NCI-H1048 (cell line): ENCODE data around the gene NLGN1.
"Not testable (repeated sequence)": the region's sequence is repeated elsewhere in the genome, so short reads cannot be mapped to it uniquely, and the experiment has no call there.

Source experiments
- DNase-seq: peaks from one replicate; lab custom pipeline; 2025; lab: John Stamatoyannopoulos, UW

NLGN1 gene

DNA sequence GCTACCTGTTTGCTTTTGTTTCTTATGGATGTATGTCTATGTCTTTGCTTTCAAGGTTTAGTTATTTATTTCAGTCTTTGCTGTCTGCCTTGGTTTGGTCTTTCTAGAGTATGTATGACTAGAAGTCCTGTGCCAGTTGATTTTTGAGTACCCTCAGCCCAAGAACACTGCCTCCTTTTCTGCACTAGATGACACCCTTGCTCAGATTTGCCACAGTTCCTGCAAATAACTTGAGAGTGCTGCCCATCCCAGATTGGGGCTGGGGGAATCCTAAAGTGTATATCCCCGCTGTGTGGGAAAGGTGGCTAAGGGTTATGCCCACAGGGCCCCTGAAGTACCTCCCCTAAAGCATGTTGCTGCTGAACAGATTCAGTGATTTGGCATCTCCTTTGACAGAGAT lies 32.0 kb downstream of the NLGN1 start:
- DNase-seq, result no peak

DNA sequence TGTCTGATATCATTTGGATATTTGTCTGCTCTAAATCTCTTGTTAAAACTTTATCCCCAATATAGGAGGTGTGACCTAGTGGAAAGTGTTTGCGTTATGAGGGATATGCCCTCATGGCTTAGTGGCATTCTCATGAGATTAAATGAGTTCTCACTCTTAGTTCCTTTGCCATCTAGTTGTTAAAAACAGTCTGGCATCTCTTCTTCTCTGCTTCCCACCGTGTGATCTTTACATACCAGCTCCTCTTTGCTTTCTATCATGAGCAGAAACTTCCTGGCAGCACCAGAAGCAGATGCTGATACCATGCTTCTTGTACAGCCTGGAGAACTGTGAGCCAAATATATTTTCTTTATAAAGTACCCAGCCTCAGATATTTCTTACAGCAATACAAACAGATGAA lies 33.0 kb downstream of the NLGN1 start:
- DNase-seq, result no peak

DNA sequence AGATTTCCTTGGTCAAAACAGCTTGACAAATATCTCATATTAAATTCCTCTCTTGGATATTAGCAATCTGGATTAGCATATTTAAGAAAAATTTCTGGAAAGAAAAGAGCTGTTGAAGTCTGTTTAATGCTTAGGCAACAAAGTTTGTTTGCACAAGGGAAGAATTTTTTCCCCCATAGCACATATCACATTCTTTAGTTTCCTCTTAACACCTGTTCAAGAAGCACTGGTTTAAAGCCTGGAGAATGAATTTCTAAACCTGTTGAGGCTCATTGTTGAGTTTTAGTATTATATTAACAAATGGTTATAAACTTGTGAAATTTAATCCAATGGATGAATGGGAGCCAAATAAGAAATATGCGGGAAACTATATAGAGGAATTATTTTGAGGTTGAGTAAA lies 41.5 kb downstream of the NLGN1 start:
- DNase-seq, result no peak

DNA sequence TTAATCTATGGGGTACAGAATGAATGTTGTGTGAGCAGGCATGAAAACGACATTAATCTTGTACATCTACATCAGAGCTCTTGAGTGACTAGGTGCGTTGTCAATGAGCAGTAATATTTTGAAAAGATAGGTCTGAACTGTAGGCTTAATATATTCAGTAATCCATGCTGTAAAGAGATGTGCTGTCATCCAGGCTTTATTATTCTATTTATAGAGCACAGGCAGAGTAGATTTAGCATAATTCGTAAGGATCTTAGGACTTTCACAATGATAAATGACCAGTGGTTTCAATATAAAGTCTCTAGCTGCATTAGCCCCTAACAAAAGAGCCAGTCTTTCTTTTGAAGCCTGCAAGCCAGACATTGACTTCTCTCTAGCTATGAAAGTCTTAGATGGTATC lies 43.0 kb downstream of the NLGN1 start:
- DNase-seq, result no peak

DNA sequence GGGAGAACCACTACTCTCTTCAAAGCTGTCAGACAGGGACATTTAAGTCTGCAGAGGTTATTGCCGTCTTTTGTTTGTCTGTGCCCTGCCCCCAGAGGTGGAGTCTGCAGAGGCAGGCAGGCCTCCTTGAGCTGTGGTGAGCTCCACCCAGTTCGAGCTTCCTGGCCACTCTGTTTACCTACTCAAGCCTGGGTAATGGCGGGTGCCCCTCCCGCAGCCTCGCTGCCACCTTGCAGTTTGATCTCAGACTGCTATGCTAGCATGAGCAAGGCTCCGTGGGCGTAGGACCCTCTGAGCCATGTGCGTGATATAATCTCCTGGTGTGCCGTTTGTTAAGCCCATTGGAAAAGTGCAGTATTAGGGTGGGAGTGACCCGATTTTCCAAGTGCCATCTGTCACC lies 54.0 kb downstream of the NLGN1 start:
- not testable (repeated sequence) for DNase-seq

DNA sequence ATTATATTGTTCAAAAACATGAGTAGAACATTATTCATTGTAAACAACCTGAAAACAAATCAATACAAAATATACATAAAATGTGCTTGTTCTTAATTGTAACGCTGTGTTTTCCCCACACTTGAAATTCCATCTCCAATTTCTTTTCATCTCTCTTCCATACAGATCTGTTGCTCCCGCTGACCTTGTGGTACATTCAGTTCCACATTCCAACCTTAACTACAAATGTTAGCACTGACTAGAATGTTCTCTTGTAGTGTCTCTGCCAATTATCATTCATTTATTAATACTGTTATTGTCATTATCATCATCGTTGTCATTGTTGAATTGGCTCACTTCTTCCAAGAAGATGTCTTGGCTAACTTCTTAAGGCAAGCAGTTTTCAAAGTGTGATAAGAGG lies 65.7 kb downstream of the NLGN1 start:
- no peak for DNase-seq

DNA sequence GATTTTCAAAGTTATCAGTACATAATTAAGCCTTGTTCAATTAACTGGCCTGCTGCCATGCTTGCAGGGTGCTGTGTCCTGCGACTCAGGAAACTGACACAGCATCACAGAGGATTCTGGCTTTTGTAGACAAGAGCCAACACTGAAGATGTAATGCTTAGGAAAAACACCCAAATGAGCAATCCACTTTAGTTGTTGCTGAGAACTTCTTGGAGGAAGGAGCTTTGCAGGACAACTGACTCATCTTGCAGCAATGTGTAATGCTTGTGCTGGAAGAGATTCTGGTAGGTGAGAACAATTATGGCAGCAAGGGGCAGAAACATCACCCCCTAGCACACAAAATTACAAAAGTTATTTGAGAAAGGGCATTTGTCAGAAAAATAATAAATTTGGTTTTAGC lies 67.6 kb downstream of the NLGN1 start:
- no peak for DNase-seq

DNA sequence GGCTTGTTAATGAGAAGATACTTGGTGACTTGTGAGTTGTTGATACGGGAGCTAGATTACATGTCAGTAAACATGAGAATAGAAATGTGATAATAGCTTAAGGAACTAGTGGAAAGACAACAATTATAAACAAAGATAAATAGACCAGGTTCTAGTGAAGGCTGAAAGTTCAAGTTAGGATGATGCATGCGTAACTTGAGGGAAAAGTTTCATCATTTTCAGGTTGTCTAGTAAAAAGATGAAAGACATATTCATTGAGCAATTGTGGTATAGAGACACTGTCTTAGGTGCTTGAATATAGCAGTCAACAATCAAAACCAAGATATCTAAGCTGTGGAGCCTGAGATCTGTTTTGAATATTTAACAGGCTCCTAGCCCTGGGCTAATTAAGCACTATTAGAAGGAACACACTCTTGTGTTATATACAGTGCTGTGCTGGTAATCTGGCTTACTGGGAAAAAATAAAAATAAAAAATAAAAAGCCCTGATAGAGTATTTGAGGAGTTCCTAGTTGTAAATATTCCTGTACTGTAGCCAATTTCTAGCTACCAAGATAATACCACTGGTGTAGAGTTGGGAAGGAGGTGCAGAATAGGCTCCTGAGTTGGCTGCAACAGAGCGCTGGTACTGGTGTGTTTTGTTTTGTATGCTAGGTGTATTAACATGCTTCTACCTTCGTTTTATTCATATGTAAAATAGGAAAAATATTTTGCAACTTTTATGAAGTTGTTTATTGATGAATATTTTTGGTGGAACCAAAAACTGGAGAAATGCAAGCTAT lies 68.5 kb downstream of the NLGN1 start:
- no peak for DNase-seq

DNA sequence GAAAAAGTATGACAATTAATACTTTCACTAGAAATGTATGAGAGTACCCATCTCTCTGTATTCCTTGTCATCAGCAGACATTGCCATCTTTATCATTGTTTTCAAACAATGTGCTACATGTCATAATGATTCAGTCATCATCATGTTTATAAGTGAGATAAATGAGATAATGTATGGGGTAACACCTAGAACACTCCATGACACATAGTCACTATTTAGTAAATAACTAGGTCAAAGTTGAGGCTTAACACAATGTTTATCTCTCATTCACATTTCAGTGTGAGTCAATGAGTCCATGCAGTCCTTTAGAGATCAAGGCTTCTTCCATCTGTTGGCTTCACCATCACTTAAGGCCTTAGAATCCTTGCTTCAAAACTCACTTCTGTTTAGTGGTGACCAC lies 70.0 kb downstream of the NLGN1 start:
- no peak for DNase-seq

DNA sequence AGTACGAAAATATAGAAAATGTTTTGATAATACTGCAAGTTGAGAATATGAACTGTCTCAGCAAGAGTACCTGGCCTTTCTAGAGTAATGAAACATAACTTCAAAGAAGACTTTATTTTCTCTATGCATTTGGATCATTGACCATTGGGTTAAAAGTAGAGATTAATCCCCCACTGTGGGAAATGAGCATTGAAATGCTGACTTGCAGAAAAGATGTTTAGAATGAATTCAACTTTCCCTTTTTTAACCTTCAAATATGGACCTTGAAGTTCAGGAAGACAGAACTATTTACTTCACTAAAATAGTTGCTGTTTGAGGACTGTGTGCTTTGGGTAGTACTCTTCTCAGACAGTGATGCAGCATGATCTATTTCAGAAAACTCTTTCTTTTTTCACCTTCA lies 75.7 kb downstream of the NLGN1 start:
- no peak for DNase-seq

DNA sequence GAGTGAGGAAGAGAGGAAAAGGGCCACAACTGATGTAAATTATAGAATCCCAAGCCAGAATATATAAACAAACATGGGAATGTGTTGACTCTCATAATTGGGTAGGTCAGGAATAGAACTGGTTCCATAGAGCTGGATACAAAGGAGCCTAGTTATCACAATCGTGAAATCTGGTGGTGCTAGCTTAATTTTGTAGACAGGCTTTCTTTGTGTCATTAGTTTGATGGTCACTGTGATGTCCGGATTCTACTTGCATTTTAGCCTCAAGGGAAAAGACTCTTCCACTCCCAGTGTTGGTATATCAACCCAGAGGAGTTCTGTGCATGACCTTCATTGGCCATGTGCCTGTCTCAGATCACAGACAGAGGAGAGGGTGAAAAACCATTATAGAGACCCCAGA lies 81.8 kb downstream of the NLGN1 start:
- DNase-seq, result no peak

DNA sequence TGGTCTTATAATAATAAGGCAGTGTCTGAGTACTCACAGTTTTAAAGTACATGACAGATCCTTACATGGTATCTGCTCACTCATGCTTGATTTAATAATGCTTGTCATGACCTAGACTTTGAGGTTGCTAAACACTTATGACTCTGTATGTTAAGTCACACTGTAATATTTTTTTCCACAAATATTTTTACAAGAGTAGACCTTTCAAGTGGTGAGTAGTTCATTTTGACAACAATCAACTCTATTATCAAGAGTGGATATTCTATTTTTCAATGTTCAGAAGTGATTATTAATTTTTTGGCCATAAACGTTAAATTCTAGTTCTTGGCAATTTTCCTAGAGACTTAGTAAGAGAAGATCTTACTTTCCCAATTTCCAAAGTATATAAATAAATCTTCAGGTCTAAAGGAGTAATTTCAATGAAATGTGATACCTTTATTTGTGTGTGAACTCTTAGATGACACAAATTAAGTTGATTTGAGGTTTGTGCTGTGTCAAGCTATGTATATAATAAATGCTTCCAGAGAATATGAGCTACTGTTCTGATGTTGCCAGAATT lies 104.5 kb downstream of the NLGN1 start:
- no peak for DNase-seq

DNA sequence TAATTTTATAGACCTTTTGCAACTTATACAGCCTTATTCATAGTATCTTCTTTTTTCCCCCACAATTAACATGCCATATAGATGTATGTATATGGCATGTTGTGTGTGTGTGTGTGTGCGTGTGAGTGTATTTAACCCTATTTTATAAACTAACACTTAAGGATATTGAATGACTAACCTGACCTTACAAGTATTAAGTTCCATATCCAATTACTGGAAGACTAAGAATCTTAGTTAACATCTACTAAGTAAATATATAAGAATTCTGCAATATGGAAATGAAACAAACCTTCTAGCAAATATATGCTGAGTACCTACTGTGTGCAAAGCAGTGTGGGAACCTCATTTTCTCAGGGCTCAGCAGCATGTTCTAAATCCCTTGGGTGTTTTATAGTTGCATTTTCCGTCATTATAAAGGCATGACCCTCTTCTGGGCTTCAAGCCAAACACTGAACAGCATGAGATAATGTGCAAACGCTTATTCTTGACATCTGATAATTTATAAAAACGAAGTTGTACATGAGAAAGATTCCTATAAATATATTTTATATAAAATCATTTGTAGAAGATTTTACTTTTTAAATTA lies 105.5 kb downstream of the NLGN1 start:
- no peak for DNase-seq

DNA sequence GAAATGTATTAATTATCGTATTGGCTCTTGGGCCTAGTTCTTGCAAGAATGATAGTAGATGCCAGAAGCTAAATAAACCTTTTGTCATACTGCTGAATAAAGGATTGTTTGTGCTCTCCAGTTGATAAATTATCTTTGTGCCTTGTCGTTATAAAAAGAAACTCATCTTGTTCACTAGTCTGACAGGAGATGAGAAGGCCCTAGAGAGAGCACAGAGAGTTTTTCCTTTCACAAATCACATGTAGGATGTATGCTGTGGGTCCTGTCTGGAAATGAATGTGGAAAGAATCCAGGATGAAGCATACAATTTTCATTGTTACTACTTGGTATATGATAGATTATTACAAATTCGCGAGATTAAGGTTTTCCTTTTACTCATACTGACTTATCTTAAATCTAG lies 113.0 kb downstream of the NLGN1 start:
- DNase-seq, result no peak

DNA sequence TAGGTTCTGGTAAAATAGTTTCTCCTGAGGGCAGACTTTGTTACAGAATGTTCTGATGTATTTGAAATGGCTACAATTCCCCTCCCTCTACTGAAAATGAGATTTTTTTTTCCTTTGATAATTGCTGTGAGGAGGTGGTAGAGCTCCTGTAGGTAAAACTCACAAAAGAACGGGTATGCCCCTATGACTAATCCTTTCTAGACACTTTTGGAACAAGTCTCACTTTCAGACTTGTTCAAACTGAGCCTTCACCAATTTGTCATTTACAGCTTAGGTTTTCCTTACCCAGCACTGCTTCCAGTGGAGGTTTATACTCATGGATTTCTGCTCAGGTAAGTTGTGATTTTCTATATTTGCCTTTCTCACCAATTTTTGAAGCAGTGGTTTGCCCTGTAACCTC lies 115.6 kb downstream of the NLGN1 start:
- no peak for DNase-seq

DNA sequence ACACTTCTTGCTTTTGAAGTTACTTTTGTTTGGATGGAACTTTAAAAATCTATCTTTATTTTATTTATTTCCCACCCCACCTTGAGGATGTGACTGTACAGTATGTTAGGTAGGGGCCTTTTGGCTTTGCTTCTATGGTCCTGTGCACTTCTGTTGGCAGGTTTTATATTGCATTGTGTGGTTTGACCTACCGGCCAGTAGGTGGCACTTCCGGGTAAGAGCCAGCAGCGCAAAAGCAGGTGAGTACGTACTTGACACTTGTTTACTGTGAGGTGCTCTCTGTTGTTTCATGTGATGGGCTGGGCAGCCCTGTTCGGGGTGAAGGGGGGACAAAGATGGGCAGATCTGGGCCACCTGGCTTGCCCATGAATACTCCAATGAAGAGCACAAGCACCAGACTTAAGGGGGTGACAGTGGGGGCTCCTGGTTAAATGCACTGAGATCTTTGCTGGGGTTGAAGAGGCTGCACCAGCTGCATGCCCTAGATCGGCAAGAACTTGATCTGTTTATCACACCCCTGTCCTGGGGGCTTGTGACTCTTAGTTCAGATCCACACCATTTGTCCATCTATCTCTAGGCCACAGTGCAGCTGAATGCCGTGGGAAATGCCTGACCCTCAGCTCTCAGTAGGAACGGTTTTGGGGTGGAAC lies 131.6 kb downstream of the NLGN1 start:
- no peak for DNase-seq

DNA sequence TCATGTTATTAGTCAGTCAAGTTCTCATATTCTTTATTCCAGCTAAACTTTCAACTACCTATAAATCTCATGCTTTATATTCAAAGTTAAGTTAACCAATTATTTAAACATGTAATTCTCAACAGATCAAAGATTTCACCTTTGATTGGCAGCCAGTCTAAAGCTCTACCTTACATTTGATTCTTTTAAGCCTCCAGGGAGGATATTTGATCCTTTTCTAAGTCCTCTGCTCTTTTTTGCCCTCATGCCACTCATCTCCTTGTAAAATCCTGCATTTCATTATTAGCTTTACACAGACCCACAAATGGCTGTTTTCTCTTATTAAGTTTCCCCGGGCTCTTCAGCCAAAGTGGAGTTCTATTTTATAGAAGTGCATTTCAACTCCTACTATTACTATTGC lies 134.1 kb downstream of the NLGN1 start:
- no peak for DNase-seq

DNA sequence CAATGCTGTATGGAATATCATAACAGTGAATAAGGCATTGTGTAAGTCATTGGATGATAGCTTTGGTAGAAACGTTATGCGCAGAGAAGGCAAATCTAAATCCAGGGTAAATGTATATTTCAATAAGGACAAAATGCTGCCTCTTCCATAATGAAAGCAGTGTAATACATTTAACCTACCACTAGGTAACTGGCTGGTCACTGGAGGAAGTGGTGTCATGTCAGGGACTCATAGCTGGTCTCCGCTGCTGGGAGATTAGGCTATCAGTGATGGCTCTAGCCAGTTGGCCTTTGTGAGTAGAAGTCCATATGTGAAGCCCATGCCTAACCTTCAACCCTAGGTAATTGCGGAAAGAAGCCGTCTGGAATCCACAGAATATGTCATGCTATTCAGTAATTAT lies 140.9 kb downstream of the NLGN1 start:
- DNase-seq, result no peak

DNA sequence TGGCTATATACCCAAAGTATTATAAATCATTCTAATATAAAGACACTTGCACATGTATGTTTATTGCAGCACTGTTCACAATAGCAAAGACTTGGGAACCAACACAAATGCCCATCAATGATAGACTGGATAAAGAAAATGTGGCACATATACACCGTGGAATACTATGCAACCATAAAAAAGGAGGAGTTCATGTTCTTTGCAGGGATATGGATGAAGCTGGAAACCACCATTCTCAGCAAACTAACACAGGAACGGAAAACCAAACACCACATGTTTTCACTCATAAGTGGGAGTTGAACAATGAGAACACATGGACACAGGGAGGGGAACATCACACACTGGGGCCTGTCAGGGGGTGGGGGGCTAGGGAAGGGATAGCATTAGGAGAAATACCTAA lies 148.0 kb downstream of the NLGN1 start:
- not testable (repeated sequence) for DNase-seq

DNA sequence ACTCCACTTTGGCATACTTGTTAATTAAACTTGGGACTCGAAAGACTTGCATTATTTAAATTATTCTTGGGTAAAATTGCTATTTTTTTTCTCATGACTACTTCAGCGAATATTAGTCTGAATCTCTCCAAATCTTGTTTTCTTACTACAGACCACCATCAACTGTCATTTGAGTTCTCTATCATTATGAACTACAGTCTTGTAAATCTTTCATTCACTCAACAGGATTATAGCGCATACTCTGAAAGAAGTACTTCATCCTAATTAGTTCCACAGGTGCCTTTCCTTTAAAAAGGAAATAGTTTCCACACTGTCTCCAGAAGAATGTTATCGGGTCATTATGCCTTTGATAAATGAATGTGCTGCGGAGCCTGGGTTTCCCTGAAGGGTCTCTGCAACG lies 149.5 kb downstream of the NLGN1 start:
- no peak for DNase-seq

DNA sequence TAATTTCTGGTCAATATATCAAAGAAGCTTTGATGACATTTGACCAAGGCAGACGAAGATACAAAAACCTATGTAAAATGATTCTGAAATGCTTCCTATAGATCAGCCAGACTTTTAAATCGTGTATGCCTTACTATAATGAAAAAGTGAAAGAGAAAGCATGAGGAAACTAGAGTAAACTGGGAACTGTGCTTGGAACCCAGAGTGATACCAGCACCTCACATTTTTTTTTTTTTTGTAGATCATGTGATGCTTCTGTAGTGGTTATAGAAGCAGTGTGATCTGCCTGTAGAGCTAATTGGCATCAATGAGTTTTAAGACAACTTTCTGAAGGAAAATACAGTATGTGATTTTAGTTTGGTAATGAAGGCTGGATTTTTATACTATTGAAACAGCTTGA lies 150.7 kb downstream of the NLGN1 start:
- DNase-seq, result no peak

DNA sequence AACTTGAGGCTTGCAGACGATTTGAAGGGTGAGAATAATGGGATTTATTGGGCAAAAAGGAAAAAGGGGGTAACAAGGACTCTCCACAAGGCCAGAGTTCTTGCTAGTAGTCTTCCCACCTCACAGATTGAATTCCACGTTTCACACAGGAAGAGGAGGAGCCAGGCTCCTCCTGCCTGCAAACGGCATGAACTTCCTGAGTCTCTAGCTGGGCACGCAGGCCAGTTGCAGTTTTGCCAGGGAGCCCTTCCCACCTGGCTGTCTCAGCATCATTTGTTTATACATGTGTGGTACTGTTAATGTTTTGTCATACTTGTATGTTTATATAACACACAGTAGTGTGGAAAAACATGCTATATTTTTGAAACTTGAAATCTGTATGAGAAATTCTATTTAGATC lies 155.0 kb downstream of the NLGN1 start:
- DNase-seq, result no peak

DNA sequence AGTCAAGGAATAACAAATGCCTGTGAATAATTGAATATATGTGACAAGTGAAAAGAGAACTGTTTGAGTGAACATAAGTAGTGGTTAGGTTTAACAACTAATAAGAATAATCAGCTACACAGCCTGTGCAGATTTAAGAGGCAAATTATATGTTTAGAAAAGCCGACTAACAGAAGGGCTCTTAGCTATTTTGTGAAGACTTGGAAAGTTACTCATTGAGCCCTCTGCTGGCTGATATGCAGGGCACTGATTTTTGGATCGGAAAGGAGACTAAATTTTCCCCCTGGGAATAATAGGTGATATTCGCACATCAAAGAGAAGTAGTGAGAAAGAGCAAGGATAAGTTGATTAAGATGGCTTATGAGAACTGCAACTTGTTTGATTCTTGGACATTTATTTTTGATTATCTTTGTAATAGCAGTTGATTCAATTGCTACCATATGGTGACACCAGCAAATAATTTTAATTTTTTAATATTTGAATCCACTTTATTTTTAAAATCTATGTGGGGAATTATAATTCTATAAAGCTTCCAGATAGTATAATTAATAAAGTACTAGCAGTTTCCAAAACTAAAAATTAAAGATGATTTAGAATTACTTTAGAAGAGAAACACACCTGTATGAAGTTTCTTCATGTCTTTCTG lies 156.2 kb downstream of the NLGN1 start:
- DNase-seq, result no peak
